ENCODE measurements around the gene POLN.
A peak's percentile ranks its signal among the peaks of the same experiment; 100 is the strongest.

The POLN gene

DNA sequence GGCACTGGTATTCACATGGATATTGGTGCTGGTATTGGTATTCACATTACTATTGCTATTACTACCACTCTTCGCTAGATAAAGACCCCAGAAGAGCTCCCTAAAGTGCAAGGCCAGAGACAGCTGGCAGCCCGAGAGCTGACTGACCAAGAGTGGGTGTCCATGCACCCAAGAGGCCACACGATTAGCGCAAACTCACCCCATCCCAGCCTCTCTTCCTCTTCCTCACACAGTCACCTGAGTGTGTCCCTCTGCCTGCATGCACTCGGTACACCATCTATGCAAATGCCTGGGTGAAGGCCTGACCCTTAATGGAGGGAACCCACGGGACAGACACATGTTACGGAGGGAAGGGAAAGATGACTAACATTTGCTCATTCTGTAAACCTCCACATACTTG is 86.7 kb downstream of the POLN start:
- no peak for DNase-seq

DNA sequence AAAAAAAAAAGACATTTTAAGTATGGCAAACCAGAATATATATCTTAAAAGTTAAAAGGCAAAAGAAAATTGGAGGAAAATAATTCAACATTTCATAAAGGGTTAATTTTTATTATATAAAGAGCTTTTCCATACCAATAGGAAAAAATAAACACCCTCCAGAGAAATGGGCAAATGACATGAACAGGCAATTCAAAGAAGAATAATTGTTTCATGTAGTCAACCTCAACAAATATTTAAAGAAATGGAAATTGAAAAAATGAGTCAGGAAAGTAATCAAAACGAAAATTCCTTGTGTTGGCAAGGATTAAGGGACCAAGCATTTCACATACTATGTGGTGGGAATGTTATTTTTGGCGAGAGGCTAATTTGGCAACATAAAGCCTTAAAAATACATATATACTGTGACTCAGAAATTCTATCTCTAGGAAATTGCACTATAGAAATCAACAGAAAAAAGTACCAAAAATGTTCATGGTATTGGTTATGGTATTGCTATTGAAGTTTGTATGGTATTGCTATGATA is 87.6 kb downstream of the POLN start:
- no peak for DNase-seq

DNA sequence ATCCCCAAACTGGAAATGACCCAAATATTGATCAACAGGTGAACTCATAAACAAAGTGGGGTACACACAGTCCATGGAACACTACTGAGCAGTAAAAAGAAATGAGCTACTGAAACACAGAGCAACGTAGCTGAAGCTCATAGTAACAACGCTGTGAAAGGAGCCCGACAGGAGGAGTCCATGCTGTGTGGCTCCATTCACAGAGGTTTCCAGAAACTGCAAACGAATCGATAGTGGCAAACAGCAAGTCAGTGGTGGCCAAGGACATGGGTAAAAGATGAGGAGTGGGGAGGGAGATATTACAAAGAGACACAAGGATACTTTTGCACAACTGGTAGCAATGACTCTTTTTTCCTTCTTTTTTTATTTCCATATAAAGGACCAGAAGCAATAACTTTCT is 90.4 kb downstream of the POLN start:
- DNase-seq: no peak

DNA sequence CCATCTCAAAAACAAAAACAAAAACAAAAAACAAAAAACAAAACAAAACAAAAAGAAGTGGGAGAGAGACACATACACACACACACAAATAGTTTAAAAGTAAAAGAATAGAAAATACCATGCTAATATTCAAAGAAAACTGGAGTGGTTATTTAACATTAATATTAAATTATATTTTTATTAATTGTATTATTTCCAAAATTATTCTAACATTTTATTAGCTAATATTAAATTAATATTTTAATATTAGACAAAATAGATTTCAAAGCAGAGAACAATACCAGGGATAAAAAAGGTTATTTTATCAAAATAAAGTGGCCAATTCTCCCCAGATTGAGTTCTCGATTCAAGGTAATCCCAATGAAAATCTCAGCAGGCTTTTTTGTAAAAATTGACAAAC is 91.8 kb downstream of the POLN start:
- DNase-seq: no peak

DNA sequence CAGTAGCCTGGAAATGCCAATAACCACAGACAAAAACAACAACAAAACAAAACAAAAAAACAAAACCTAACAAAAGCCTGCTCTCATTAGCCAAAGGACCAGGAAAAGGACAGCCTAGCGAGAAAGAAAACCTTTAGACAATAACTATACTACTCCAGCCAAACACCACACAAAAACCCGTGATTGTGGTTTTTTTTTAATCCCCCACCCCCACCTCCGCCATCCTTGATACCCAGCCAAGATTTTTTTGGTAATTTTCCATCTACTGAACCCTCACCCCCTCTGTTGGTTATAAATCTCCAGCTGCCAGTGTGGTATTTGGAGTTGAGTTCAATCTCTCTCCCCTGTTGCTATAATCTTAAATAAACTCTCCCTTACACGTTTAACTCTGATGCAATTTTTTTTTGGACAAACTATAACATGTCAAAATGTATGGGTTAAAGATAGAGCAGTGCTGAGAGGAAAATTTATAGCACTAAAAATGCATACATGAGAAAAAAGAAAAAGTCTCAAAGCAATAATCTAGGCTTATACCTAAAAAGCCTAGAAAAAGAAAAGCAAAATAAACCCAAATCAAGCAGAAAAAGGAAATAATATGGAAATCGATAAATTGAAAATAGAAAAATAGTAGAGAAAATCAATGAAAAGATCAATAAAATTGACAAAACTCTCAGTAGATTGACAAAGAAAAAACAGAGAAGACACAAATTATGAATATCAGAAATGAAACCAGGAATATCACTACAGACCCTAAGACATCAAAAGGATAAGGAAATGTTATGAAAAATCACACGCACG is 99.1 kb downstream of the POLN start:
- DNase-seq: no peak

DNA sequence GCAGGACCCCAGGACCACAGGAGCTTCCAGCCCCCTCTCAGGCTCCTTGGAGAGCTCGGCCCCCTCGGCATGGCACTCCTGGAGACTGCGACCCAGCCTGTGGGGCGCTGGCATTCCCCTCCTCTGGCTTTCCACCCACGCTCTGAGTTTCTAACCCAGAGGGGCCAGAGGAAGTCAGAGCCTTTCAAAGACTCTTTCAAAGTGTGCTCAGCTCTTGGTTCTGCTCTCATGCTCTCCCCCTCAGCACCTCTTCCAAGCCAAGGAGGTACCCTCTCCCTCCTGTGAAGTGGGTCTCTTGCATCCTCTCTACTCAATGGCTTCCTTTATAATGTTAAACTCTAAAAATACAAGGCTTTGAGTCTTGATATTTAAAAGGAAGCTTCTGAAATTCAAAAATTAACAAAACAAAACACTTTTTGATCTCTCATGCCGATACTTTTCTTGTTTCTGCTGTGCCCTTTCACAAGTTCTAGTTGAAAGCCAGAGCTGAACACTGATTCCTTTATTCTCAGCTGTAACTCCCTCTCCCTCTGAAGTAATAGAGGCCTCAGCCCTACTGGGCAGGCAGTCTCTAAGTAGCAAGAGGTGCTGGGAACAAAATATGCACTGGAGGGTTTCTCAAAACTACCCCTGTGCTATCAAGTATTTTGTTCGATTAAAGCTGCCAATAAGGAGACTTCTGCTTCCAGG is 100.0 kb downstream of the POLN start:
- no peak for DNase-seq

DNA sequence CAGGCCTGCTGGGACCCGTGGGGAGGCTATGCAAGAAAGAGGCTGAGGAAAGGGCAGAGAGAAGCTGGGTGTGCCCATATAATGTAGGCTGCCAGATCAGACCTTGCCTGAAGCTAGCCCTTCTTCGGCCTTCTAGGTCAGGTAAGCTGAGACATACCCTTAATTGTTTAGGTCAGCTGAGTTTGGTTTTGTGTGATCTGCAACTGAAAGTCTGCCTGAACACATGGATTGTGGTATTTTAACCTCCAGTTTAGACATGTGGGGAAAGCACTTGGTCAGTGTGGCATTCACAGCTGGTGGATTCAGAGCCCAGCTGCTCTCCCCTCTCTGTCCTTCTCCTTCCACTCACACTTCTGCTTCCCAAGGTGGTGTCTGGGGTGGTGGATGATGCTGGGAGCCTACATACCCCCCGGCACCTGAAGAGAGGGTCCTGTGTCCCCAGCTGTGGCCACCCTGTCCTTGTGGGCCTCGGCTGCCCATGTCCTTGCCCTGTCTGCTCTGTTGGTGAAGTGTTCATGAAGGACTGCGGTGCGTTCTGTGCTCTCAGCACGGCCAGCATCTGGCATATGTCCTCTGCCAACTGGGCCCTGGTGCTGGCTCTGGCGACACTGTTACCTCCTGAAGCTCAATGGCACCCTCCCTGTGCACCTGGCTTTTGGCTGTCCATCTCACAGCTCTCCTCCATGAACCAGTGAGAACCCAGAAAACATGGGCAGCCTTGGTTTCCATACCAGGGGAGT is 100.7 kb downstream of the POLN start:
- DNase-seq: no peak

DNA sequence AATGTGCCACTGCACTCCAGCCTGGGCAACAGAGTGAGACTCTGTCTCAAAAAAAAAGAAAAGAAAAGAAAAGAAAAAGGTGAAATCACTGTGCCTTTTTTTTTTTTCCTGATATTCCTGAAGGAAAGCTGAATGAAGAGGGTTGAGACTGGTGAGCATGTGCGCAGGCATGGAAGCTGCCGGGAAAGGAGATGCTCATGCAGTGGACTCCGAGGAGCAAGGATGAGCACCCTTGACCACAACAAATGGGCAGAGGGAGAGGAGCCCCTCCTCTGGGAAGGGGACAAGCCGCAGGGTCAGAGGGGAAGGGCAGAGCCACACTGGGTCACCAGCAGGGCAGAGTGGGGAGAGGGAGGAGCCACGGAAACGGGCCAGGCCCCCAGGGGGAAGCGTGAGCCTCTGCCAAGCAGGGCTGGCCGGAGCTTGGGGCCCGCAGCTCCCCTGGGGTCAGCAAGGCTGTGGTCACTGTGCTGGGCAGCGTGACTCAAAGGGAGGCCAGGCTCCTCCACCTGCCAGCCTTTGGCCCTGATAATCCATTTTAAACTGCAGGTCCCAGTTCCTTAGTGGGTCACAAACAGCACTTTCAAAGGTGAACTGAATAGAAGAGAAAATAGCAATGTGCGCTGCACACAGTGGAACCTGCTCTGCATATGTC is 102.9 kb downstream of the POLN start:
- DNase-seq: no peak

DNA sequence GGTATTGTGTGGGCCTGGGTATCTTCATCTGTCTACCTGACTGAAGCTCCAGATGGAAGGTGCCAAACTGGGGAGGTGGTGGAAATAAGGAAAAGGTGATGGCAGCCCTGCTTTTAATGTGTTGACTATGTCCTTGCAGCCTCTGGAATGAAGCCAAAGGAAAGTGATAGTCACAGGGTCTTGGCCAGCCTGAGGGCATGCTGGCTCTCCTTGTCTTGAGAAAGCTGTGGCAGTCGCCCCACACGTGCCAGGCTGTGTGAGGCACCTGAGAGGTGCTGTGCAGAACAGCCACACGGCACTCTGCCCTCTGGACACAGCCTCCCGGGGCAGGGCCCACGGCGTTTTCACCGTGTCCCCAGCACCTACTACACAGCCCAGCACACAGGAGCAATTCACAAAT is 105.2 kb downstream of the POLN start:
- no peak for DNase-seq

DNA sequence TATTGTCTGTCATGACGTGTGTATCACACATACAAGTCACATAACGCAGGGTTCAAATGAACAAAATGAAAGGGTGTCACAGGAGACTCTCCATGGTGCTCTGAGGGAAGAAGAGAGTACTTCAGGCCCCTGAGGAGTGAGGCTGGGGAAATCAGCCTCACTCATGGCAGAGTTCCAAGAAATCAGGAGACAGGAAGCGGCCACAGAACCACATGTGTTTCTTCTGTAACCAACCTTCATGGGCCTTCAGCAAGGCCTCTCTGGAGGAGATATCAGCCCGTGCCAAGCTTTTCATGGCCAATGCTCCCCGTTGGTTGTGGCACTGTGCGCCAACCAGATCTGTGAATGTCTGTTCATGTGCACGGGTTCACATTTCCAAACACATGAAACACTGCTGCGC is 106.8 kb downstream of the POLN start:
- DNase-seq: peak; percentile 3

DNA sequence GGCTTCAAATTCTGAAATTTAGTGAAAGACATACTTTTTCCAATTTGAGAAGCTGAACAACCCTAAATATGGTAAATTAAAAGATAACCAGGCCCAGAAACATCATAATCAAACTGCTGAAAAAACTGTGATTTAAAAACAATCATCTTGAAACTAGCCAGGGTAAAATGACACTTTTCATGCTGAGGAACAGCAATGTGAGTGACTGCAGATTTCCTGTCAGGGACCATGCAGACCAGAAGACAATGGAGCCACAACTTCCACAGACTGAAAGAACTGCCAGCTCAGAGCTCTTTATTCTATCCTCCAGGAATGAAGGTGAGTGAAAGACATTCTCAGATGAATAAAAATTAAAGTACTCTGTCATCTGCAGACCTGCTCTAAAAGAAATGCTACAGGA is 109.5 kb downstream of the POLN start:
- DNase-seq: no peak

DNA sequence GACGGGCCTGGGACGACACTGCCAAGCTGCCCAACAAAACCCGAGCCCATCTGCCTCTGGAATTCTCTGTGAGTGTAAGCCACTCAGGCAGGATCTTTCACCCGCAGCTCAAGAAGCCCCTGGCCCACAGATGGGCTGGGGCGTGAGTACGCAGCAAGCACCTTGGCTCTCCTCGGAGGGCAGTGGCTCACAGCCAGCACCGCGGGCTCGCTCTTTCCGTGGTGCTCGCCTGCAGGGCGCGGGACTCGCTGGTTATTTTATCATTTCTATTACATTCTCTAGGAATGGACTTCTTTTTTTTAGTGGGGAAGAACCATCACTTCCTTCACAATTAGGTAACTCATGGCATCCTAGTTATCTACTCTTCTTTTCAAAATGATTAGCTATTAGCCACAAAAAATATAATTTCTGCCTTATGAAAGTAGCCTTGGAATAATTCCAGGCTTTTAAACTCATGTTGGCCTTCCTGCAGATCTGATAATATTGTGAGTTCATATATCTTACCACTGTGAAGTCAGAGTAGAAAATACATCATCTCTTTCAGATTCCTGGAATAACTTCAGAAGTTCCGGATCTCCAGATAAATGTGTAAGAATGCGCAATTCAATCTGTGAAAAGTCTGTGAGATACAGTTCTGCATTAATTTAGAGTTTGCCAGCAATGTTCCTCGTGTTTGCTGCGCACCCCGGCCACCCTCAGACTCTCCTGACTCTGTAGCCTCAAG is 114.2 kb downstream of the POLN start:
- no peak for DNase-seq

DNA sequence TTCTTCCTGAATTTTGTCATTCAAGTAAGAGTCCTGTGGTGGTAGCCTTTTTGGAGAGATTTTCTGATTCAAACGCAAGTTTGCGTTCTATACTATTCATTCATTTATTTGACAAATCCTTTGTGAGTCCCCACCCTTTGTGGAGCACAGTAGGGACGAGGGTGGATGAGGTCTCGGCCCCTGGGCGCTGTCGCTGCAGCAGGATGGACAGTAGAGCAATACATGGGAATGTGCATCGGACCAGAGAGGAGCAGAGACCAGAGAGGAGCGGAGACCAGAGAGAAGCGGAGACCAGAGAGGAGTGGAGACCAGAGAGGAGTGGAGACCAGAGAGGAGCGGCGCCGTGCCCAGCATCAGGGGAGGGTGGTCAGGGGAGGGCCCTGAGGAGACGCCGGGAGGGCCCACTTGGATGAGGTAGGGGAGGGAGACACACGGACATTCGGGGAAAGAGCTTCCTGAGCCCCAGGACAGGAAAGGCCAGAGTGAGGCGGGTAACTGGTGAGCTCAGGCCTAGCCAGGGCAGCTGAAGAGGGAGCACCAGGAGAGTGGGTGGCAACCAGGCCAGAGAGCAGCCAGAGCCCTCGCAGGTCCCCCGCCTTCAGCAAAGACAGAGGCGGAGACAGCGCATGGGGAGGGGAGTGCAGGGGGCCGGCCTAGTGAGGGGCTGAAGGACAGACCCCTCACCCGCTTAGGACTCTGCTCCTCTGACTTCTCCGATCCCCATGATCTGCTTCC is 115.4 kb downstream of the POLN start:
- no peak for DNase-seq

DNA sequence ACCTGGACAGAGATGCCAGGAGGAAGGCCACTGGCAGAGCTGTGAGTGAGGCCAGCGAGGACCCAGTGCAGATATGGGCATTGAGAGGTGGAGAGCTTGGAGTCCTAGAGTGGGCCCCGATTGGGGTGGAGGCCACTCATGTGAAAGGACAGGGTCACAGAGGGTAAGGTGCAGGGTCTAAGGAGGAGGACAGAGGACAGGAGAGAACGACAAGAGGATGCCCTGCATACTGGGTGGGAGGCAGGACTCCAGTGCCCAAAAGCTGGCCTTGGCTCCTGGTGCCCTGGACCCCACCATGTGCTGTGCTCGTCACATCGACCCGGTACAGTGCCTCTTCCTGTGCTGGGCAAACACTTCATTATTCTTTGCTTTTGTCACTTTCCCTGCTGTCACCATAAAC is 116.1 kb downstream of the POLN start:
- DNase-seq: no peak

DNA sequence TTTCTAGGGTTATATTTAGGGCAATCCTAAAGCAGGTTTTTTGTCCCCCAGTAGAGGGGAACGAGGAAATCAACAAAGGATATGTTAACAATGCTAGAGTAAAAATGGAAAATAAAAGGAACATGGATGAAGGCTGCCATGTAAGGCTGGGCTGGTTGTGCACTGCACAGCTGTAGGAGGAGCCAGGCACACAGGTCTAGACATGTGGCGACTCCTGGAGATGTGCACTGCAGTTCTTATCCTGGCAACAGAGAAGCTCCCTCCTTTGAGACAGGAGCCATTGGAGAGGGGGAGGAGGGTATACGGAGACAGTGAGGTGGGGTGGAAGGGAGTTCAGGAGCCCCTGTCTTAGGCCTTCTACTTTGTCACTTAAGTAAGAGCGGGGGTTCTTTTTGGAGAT is 116.9 kb downstream of the POLN start:
- DNase-seq: no peak

DNA sequence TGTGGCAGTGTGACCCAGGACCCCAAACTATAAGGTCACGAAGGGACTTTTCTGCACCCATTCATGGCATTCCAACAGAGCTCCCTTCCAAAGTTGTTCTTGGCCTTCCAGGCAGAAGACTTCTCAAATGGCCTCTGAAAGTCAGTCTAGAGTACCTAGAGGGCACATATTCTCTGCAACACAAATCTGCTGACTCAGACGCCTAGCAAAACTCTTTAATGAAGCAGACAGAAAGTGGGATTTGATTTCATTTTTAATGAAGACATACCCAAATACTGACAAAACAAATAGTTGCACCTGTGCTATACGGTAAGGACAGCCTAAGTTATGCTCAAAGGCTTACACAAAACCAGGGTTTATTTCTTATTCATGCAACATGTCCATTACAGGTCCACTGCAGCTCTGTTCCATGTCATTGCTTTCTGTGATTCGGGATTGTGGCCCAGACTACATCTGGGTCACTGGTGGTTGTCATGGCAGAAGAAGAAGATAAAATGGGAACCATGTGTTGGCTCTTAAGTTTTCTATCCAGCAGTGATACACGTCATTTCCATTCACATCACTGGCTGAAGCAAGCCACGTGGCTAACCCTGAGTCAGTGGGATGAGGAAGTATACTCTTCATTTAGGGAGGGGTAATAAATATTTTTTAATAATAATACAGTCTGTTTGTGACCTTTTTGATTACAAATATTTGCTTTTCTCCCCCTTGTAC is 125.1 kb downstream of the POLN start:
- no peak for DNase-seq

DNA sequence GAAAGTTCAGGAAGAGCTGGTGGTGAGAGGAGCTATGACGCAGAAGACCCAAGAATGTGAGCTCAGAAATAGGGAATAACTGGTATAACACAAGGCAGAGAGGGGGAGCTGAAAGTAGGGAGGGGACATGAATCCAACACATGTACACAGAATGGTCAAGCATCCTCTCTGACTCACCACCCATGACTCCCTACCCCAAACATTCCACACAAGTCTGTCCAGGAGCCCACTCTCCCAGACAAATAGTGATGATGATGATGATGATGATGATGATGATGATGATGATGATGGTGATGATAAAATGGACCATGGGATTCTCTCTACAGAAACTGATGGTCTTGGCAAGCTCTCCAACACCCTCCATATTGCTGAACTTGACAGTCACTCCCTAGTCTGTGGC is 136.4 kb downstream of the POLN start:
- DNase-seq: no peak

DNA sequence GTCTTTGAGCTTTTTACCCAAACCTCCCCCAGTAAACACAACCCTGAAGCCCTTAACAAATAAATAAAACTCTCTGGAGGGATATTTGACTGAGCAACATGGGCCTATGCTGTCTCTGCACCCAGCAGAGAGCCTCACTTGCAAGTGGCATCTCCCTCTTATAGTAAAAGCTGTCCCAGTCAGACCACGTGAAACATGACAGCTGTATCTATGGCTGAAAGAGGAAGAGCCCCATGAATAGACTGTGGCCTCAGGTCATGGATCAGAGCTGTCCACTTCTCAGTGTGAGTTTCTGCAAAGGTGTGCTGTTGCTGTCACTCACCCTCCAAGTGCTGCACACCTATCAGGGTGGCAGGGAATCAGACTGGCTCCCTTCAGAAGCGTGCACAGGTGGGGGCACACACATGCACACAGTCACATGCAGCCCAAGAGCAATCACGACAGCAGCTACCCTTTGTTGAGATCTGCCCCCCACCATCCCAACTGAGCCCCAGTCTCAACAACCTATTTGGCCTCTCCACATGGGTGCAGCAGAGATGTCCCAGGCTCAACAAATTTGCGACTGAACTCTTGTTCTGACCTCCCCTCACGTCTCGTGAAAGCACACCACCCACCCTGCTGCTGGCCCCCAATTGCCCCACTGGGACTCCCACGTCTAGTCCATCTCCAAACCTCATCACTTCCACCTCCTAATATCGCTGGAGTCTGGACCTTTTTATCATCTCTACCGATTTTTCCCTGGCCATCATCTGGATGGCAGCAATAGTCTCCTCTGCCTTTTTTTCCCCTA is 137.2 kb downstream of the POLN start:
- DNase-seq: no peak

DNA sequence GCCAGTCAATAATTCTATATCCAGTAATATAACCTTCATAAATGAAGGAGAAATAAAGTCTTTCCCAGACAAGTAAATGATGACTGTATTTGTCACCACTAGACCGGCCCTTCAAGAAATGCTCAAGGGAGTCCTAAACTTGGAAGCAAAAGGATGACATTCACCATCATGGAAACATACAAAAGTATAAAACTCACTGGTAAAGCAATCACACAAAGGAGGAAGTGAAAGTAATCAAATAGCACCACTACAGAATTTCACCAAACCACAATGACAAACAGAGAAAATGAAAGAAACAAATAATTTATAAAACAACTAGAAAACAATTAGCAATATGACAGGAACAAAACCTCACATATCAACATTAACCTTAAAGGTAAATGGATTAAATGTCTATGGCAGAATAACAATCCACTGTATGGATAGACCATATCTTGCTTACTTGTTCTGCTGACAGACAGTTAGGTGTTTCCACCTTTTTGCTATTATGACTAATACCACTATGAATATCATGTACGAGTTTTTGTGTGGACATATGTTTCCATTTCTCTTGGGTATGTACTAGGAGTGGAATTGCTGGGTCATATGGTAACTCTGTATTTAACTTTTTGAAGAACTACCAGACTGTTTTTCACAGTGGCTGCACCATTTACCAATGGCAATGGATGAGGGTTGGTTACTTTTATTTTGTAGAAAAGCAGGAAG is 137.9 kb downstream of the POLN start:
- DNase-seq: peak; percentile 56
